ENCODE data around the gene TNNT1.

TNNT1 gene

DNA sequence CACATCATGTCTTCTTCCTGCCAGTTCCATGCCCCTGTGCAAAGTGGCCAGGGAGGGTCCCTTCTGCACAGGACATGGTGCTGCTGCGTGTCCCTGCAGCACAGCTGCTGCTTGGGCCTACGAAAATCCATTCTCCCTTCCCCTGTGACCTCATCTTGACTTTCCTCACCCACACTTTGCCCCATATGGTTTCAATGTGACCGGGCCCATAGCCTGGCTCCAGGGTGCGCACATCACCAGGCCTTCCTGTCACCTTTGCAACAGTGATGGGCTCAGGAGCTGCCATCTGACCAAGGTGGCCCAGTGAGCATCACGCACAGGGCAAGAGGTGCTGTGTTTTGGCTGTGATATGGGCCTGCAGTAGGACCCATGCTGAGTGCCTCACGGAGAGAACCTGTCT lies 42.4 kb downstream of the TNNT1 start:
- DNase-seq: no peak

GRCh38 chr19:55105237-55105636 lies 43.8 kb downstream of the TNNT1 start:
- DNase-seq: no peak

DNA sequence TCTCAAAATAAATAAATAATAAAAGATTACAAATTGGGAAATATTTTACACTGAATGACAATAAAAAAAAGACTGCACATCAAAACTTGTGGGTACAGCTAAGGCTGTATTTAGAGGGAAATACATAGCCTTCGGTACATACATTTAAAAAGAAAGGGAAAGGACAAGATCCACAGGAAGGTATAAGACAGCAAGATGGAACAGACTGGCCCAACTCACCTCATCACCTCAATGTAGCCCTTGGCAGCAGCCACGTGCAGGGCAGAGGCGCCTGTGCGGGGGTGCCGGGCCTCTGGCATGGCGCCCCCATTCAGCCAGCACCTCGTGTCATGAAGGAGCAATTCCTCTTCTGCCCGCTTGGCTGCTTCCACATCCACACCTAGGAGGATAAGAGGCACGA lies 45.8 kb downstream of the TNNT1 start:
- no peak for DNase-seq

- no peak for DNase-seq
Observed at GRCh38 chr19:55101261-55101660, 47.7 kb downstream of the TNNT1 start.

GRCh38 chr19:55099557-55100506 lies 49.2 kb downstream of the TNNT1 start:
- no peak for DNase-seq

- DNase-seq: no peak
Observed at GRCh38 chr19:55098716-55099556, 50.1 kb downstream of the TNNT1 start.

GRCh38 chr19:55097864-55098715 lies 50.9 kb downstream of the TNNT1 start:
- DNase-seq: no peak

GRCh38 chr19:55096061-55096701 lies 52.8 kb downstream of the TNNT1 start:
- DNase-seq: no peak

GRCh38 chr19:55095260-55096060 lies 53.5 kb downstream of the TNNT1 start:
- no peak for DNase-seq

DNA sequence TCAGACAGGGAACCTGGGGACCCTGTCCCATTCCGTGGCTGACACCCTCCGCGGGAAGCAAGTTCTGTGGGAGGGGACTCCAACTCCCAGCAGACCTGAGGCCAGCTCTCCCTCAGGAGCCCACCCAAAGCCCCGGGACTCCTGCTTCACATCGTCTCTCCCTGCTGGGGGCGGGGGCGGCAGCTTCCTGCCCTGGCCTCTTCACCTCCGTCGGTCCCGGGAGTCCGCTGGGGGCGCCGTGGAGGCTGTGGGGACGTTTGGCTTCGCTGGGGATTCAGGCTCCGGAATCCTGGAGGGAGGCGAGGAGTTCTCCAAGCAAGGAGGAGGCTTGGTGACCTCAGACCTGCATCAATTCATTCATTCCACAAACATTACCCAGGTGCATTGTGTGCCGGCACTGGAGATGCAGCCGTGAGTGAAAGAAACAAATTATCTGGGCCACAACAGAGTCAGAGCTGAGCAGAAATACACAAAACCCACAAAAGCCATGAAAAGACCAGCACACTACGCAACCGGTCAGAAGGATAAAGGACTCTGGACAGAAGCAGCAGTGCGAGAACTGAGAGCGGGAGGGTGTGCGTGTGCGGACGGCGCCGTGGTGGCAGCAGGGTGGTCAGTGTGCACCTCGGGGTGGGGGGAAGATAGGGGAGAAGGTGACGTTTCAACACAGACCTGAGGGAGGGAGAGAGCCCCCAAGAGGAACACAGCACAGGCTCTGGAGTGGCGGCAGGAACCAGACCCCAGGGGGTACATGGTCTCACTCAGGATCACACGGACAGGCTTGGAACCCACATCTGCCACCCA lies 54.3 kb downstream of the TNNT1 start:
- no peak for DNase-seq

DNA sequence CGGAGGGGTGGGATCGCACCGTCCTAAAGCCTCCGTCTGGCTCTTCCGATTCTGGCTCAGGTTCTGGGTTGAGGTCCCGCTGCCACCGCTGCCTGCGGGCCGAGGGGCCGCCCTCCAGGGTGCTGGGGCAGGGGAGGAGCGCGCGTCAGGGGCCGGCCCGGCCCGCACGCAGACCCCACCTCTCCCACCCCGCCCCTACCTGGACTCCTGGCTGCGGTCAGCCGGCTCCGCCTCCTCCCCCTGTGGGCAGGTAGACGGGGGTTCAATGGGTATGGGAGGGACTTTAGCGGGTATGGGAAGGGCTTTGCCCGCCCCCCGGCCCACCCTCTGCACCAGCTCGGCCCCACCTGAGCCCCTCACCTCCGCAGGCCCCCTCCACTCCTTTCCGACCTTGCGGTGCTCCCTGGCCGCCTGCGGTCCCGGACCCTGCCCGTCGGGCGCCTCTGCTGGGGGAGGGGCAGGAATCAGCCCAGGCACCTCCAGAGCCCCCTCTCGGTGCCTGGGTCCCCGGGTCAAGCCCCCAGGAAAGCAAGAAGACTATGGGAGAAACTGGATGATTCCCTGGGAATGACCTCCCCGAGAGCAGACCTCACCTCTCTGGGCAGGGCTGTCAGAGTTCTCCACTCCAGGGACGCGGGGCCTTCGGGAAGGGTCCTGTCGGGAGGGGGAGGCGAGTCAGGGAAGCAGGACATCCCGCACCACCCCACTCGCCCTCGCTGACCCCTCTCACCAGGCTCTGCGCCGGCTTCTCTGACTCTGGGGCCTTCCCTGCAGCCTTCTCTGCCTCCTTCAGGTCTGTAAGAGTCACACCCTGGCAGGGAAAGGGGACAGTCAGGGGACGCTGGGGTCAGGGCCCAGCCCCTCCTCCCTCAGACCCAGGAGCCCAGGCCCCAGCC lies 56.3 kb downstream of the TNNT1 start:
- DNase-seq: no peak

- no peak for DNase-seq
Observed at GRCh38 chr19:55091955-55092354, 57.1 kb downstream of the TNNT1 start.

DNA sequence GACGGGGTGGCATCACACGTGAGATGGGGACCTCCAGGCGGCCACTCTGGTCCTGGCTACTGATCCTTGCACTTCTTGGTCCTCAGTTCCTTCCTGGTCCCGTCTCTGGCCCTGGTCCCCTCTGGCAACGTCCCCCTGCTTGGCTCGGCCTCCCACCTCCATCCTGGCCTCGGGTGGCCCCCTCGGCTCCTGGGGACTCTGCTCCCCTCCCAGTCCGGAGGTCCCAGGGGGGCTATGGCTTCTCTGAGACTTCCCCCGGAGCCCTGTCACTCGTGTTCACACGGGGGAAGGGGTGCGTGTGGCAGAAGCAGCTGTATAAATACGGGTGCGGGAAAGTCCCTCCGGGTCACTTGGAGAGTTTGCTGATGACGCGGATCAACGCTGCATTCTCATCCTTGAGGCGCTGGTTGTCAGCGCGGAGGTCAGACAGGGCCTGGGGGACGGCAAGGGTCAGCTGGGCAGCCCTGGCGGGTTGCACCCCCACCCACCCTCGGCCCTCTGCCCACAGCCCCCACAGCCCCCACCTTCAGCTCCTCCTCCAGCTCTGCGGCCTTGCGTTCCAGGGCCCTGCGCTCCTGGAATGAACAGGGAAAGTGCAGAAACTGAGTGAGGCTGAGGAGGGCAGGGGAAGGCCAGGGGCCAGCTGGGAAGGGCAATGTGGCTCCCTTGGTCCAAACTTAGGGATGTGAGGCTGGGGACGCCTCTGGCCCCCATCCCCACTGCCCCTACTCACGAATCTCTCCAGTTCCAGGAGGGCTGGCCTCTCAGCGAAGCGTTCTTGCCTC lies 57.7 kb downstream of the TNNT1 start:
- DNase-seq: no peak

- no peak for DNase-seq
Observed at GRCh38 chr19:55090564-55090963, 58.4 kb downstream of the TNNT1 start.

DNA sequence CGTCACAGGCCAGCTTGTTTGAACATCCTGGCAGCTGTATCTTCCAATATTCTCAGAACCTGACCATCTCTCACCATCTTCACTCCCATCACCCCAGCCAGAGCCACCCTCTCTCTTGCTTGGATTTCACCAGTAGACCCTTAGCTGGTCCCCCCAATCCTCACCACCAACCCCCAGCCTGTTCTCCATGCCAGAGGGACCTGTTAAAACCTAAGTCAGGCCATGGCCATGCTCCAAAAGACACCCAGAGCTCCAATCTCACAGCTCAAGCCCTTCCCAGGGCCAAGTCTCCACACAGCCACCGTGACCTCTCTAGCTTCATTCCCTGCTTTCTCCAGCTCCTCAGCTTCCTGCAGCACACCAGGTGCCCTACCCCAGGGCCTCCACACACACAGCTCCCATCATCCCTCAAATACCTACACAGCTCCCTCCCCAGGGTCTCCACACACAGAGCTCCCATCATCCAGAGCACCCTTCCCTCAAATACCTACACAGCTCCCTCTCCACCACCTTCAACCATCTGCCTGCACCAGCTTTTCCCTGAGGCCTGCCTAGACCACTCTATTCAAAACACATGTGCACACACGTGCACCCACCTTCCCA lies 59.6 kb downstream of the TNNT1 start:
- no peak for DNase-seq

DNA sequence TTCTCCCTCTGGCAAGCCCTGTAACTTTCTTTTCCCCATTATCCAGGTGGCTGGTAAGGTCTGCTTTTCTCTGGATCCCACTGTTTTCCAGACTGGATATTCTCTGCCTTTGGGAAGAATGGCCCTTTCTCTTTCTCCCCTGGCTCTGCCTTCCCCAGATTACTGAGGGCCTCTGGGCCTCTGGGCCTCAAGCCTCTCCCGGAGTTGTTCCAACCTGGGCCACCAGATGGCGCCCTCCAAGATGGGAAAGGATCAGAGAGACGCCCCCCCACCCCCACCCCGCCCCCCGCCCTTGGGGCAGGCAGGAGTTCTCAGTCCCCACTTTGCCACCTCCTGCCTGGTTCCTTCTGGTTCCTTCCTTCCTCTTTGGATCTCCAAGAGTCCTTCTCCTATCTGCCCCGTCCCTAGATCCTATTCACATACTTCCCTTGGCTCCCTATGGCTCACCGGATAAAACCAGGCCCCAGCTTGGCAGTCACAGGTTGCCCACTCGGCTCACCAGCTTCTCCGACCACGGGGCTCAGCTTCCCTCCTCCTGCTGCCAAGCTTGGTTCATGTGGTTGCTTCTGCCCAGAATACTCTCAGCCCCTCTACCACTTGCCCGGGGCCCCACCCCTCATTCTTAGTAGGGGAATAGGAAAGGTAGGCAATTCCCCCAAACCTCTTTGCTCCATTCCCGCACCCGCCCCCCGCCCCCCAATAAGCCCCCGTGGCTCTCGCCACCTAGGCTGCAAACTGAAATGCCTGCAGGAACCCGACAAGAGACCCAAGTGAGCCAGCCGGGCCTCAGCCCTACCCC lies 60.3 kb downstream of the TNNT1 start:
- peak; percentile 25 for DNase-seq

DNA sequence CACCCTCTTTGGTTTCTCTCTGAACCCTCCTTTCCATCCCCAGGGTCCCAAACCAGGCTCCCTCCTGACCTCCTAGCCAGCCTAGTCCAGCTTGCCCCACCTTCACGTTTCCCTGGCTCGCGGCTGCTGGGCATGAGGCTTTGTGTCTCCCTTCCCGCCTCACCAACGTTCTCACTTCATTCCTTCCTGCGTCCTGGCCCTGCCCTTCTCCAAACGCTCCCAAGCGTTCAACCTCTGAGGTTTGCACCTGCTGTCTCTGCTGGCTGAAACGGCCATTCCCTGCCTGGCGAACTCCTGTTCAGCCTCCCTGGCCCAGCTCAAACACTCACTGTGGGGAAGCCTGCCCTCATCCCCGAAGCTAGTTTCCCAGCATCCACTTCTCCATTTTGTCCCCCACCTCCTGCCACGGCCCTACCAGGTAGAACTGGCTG lies 61.0 kb downstream of the TNNT1 start:
- DNase-seq: no peak

Measured in NCI-H748 treated with DMSO at 0.1 percent for 48 hours (cell line).